ENCODE results near the gene SOWAHB. TPM values are rescaled to one million over a fixed set of nuclear protein-coding genes. Genes with fewer than 3 reads are reported as not detected.

SOWAHB gene
- total and polyA plus RNA-seq, 2 donors from 2014 or later, result 3.3 to 5.0 TPM

- FAIRE-seq (no peak), DNase-seq (no peak)
- Histone ChIP-seq H3K36me3 (ENCODE audit: control insufficient read depth in 2 of 3, insufficient read depth in 3 of 3, low read length in 3 of 3) (no peaks in the 10 kb centered on the region), H3K9me3 (ENCODE audit: control insufficient read depth in 2 of 3, insufficient read depth in 1 of 3, low read length in 3 of 3) (no peaks in the 10 kb centered on the region), H3K9ac (ENCODE audit: low read length in 3 of 3) (no peak overlapping the region), H3K4me1 (ENCODE audit: control insufficient read depth in 2 of 3, insufficient read depth in 2 of 3, low read depth in 1 of 3, low read length in 3 of 3) (peaks cover 0 to 4% (median 0%) of the 10 kb centered on the region in 3 donors), H3K27me3 (ENCODE audit: control insufficient read depth, insufficient read depth, low read length) (no peaks in the 10 kb centered on the region), H3K4me3 (ENCODE audit: low read length in 3 of 3) (no peak overlapping the region), H3K27ac (ENCODE audit: low read depth in 2 of 2, low read length in 2 of 2) (no peak overlapping the region)
- no peak for TF ChIP-seq CTCF (IDR thresholded peaks at IDR 0.05; ENCODE audit: borderline replicate concordance, extremely low read depth, insufficient read depth)
- intact Hi-C loops (cut with DNase I), result no loop called here
Measured at GRCh38 chr4:76892601-76893000, 5.3 kb downstream of the SOWAHB start.

- peaks cover 0 to 4% (median 0%) of the 10 kb centered on the region in 3 donors for H3K4me1 ChIP-seq (ENCODE audit: control insufficient read depth in 2 of 3, insufficient read depth in 2 of 3, low read depth in 1 of 3, low read length in 3 of 3)
- intact Hi-C loops (cut with DNase I), result no loop called here
- H3K9ac ChIP-seq (ENCODE audit: low read length in 3 of 3), result no peak overlapping the region
- no peak for FAIRE-seq
- H3K27ac ChIP-seq (ENCODE audit: low read depth in 2 of 2, low read length in 2 of 2), result no peak overlapping the region
- no peaks in the 10 kb centered on the region for H3K27me3 ChIP-seq (ENCODE audit: control insufficient read depth, insufficient read depth, low read length)
- no peaks in the 10 kb centered on the region for H3K9me3 ChIP-seq (ENCODE audit: control insufficient read depth in 2 of 3, insufficient read depth in 1 of 3, low read length in 3 of 3)
- H3K4me3 ChIP-seq (ENCODE audit: low read length in 3 of 3), result no peak overlapping the region
- DNase-seq, result no peak
- no peak for TF ChIP-seq CTCF (IDR thresholded peaks at IDR 0.05; ENCODE audit: borderline replicate concordance, extremely low read depth, insufficient read depth)
- H3K36me3 ChIP-seq (ENCODE audit: control insufficient read depth in 2 of 3, insufficient read depth in 3 of 3, low read length in 3 of 3), result no peaks in the 10 kb centered on the region
Measured at GRCh38 chr4:76892001-76892400, 5.9 kb downstream of the SOWAHB start.

- no peaks in the 10 kb centered on the region for H3K36me3 ChIP-seq (ENCODE audit: control insufficient read depth in 2 of 3, insufficient read depth in 3 of 3, low read length in 3 of 3)
- no peak for TF ChIP-seq CTCF (IDR thresholded peaks at IDR 0.05; ENCODE audit: borderline replicate concordance, extremely low read depth, insufficient read depth)
- H3K4me1 ChIP-seq (ENCODE audit: control insufficient read depth in 2 of 3, insufficient read depth in 2 of 3, low read depth in 1 of 3, low read length in 3 of 3), result no peaks in the 10 kb centered on the region
- no peaks in the 10 kb centered on the region for H3K9me3 ChIP-seq (ENCODE audit: control insufficient read depth in 2 of 3, insufficient read depth in 1 of 3, low read length in 3 of 3)
- no peaks in the 10 kb centered on the region for H3K27me3 ChIP-seq (ENCODE audit: control insufficient read depth, insufficient read depth, low read length)
- H3K9ac ChIP-seq (ENCODE audit: low read length in 3 of 3), result no peak overlapping the region
- intact Hi-C loops (cut with DNase I), result no loop called here
- DNase-seq (no peak), FAIRE-seq (no peak)
- no peak overlapping the region for H3K4me3 ChIP-seq (ENCODE audit: low read length in 3 of 3)
- no peak overlapping the region for H3K27ac ChIP-seq (ENCODE audit: low read depth in 2 of 2, low read length in 2 of 2)
Measured at GRCh38 chr4:76886848-76887441, 11.0 kb downstream of the SOWAHB start.

GRCh38 chr4:76886214-76886613 lies 11.7 kb downstream of the SOWAHB start:
- H3K4me1 ChIP-seq (ENCODE audit: control insufficient read depth in 2 of 3, insufficient read depth in 2 of 3, low read depth in 1 of 3, low read length in 3 of 3), result no peaks in the 10 kb centered on the region
- intact Hi-C loops (cut with DNase I), result no loop called here
- no peak overlapping the region for H3K9ac ChIP-seq (ENCODE audit: low read length in 3 of 3)
- no peaks in the 10 kb centered on the region for H3K9me3 ChIP-seq (ENCODE audit: control insufficient read depth in 2 of 3, insufficient read depth in 1 of 3, low read length in 3 of 3)
- DNase-seq, result no peak
- H3K27me3 ChIP-seq (ENCODE audit: control insufficient read depth, insufficient read depth, low read length), result no peaks in the 10 kb centered on the region
- TF ChIP-seq CTCF (IDR thresholded peaks at IDR 0.05; ENCODE audit: borderline replicate concordance, extremely low read depth, insufficient read depth), result no peak
- no peaks in the 10 kb centered on the region for H3K36me3 ChIP-seq (ENCODE audit: control insufficient read depth in 2 of 3, insufficient read depth in 3 of 3, low read length in 3 of 3)
- H3K4me3 ChIP-seq (ENCODE audit: low read length in 3 of 3), result no peak overlapping the region
- no peak for FAIRE-seq
- no peak overlapping the region for H3K27ac ChIP-seq (ENCODE audit: low read depth in 2 of 2, low read length in 2 of 2)

Measured in kidney (tissue), 14 donors.